CD4-positive, alpha-beta T cell treated with Interleukin-12 subunit alpha and Interleukin-12 subunit beta, for 1 hour (primary cell): ENCODE measurements around the gene EYA2.

Source experiments
- DNase-seq: peaks from one replicate; pipeline ENCODE4 v3.0.0-alpha.2; 2020

EYA2 gene

GRCh38 chr20:47237715-47238114 lies 343.1 kb downstream of the EYA2 start:
- no peak for DNase-seq
